HepG2 (cell line): ENCODE measurements around the gene ADGRE3. TPM values are rescaled to one million over a fixed set of nuclear protein-coding genes. Genes with fewer than 3 reads are reported as not detected.

Experiments used
- ATAC-seq: fragments of 200-7000 bp; cut with Tn5 transposase; 3 replicates; pipeline ENCODE4 v1.9.1; 2020; ENCODE audit warnings: mild to moderate bottlenecking, moderate library complexity
- BruUV-seq: library from RNA; stranded (reverse); fragments of 400-500 nt; replicated peaks from 2 replicates; lab custom pipeline; 2021; lab: Mats Ljungman, UMichigan
- CTCF ChIA-PET: fragments of 300-600 bp; formaldehyde crosslinking; extraction: SDS; loops from one replicate; lab custom pipeline; 2021; ENCODE audit warnings: low total read pairs, inconsistent platforms, low intra/inter-chr PET ratio; lab: Yijun Ruan, JAX
- POLR2A ChIA-PET: fragments of 350-600 bp; sonication (Branson Sonifier 250); formaldehyde crosslinking; loops from one replicate; lab custom pipeline; 2020; ENCODE audit warnings: antibody characterized with exemption, inconsistent platforms; lab: Yijun Ruan, JAX
- DNase-seq: peaks from one replicate; pipeline ENCODE4 v3.0.0-alpha.2; 2015; ENCODE audit warnings: low spot score
- FAIRE-seq: peaks from 3 replicates; lab custom pipeline; 2011; peaks lifted over from hg19 to GRCh38; lab: Jason Lieb, UNC
- H2AFZ ChIP-seq: one replicate; pipeline ENCODE4 v1.6.1; 2011; ENCODE audit warnings: low read length, inconsistent platforms
- H3K27ac ChIP-seq: fragments of 300-600 bp; 3 replicates; pipeline ENCODE4 v1.8.0; 2011; ENCODE audit warnings: mixed run types, mild to moderate bottlenecking, mixed read lengths, low read length, inconsistent platforms; ENCODE audit not compliant: insufficient read depth; ENCODE audit errors: extremely low read length
- H3K27me3 ChIP-seq, 2 experiments: fragments of 200-600 bp in 1 of 2; 2 replicates in 1 of 2; 3 replicates in 1 of 2; pipeline versions ENCODE4 v1.6.0 to v1.8.0; 2011; ENCODE audit warnings: low read length in 2 of 2, mild to moderate bottlenecking in 2 of 2, moderate library complexity in 2 of 2, inconsistent platforms in 1 of 2; ENCODE audit not compliant: insufficient read depth in 2 of 2, control insufficient read depth in 1 of 2
- H3K36me3 ChIP-seq, 2 experiments: fragments of 200-600 bp in 1 of 2; replicated peaks in 1 of 2; 2 replicates in 1 of 2; 3 replicates in 1 of 2; pipeline versions ENCODE4 v1.5.1 to v1.8.0; 2011; ENCODE audit warnings: low read length in 2 of 2, inconsistent platforms in 1 of 2; ENCODE audit not compliant: insufficient read depth in 2 of 2, control insufficient read depth in 1 of 2
- H3K4me1 ChIP-seq: 2 replicates; pipeline ENCODE4 v1.5.1; 2012; ENCODE audit warnings: low read length, inconsistent platforms; ENCODE audit not compliant: insufficient read depth
- H3K4me2 ChIP-seq: 2 replicates; pipeline ENCODE4 v1.6.0; 2011; ENCODE audit warnings: low read depth, low read length, inconsistent platforms
- H3K4me3 ChIP-seq, 3 experiments: fragments of 200-600 bp in 1 of 3; sonication (generic), shearing (Covaris generic) in 1 of 3; replicated peaks in 1 of 3; 2 replicates each; pipeline ENCODE4 v1.5.1; 2011 to 2016; ENCODE audit warnings: low read length in 3 of 3, inconsistent platforms in 2 of 3, low read depth in 2 of 3, mild to moderate bottlenecking in 2 of 3, control low read depth in 1 of 3, mixed read lengths in 1 of 3; ENCODE audit not compliant: insufficient read depth in 1 of 3
- H3K79me2 ChIP-seq: one replicate; pipeline ENCODE4 v1.6.1; 2011; ENCODE audit warnings: low read length, inconsistent platforms; ENCODE audit not compliant: insufficient read depth
- H3K9ac ChIP-seq: 2 replicates; pipeline ENCODE4 v1.6.0; 2011; ENCODE audit warnings: mild to moderate bottlenecking, low read depth, low read length, inconsistent platforms; ENCODE audit not compliant: insufficient read depth
- H3K9me3 ChIP-seq: 2 replicates; pipeline ENCODE4 v1.5.1; 2012; ENCODE audit warnings: mild to moderate bottlenecking, low read length
- H4K20me1 ChIP-seq: 2 replicates; pipeline ENCODE4 v1.6.0; 2011; ENCODE audit warnings: inconsistent platforms, mild to moderate bottlenecking, low read length, moderate library complexity; ENCODE audit not compliant: insufficient read depth
- CENPT ChIP-seq: sonication (generic); formaldehyde crosslinking; IDR thresholded peaks from 2 replicates; pipeline ENCODE4 v1.8.0; 2022; ENCODE audit warnings: low read depth, mild to moderate bottlenecking, moderate library complexity, missing genetic modification reagents
- DBP ChIP-seq: sonication (generic); formaldehyde crosslinking; IDR thresholded peaks from 2 replicates; pipeline ENCODE4 v1.4.0; 2020; ENCODE audit warnings: missing genetic modification reagents; ENCODE audit errors: not compliant biosample characterization
- GPN1 ChIP-seq: sonication (generic); formaldehyde crosslinking; IDR thresholded peaks from 2 replicates; pipeline ENCODE4 v1.5.1; 2020; ENCODE audit warnings: missing genetic modification reagents, borderline replicate concordance
- HNF1B ChIP-seq: sonication (generic); formaldehyde crosslinking; IDR thresholded peaks from 2 replicates; pipeline ENCODE4 v1.5.1; 2020; ENCODE audit warnings: mild to moderate bottlenecking, moderate library complexity, missing genetic modification reagents
- MEF2D ChIP-seq: sonication (generic); formaldehyde crosslinking; IDR thresholded peaks from 2 replicates; pipeline ENCODE4 v1.5.1; 2020; ENCODE audit warnings: mild to moderate bottlenecking, missing genetic modification reagents
- NR0B2 ChIP-seq: sonication (generic); formaldehyde crosslinking; IDR thresholded peaks from 2 replicates; pipeline ENCODE4 v1.4.0; 2020; ENCODE audit warnings: mild to moderate bottlenecking, missing genetic modification reagents
- NR2C2 ChIP-seq: sonication (generic); formaldehyde crosslinking; IDR thresholded peaks from 2 replicates; pipeline ENCODE4 v1.4.0; 2020; ENCODE audit warnings: missing genetic modification reagents, mild to moderate bottlenecking, moderate library complexity, borderline replicate concordance
- ZBTB14 ChIP-seq: sonication (generic); formaldehyde crosslinking; IDR thresholded peaks from 2 replicates; pipeline ENCODE4 v1.4.0; 2020; ENCODE audit warnings: missing genetic modification reagents
- ZNF276 ChIP-seq: sonication (generic); formaldehyde crosslinking; IDR thresholded peaks from 2 replicates; pipeline ENCODE4 v1.4.0; 2020; ENCODE audit warnings: mild to moderate bottlenecking, low read depth, missing genetic modification reagents
- ZNF563 ChIP-seq: sonication (generic); formaldehyde crosslinking; IDR thresholded peaks from 2 replicates; pipeline ENCODE4 v1.8.0; 2022; ENCODE audit warnings: mild to moderate bottlenecking, moderate library complexity, missing genetic modification reagents
- ZNF749 ChIP-seq: sonication (generic); formaldehyde crosslinking; IDR thresholded peaks from 2 replicates; pipeline ENCODE4 v1.8.0; 2022; ENCODE audit warnings: mild to moderate bottlenecking, missing genetic modification reagents, moderate library complexity, borderline replicate concordance
- ZNF777 ChIP-seq: sonication (generic); formaldehyde crosslinking; IDR thresholded peaks from 2 replicates; pipeline ENCODE4 v1.4.0; 2020; ENCODE audit warnings: missing genetic modification reagents
- ZZZ3 ChIP-seq: sonication (generic); formaldehyde crosslinking; IDR thresholded peaks from 2 replicates; pipeline ENCODE4 v1.4.0; 2020; ENCODE audit warnings: missing genetic modification reagents, mild to moderate bottlenecking, borderline replicate concordance
- WGBS: methylation state at CpG from one replicate; pipeline ENCODE4 v1.1.6; 2017; ENCODE audit warnings: low lambda C conversion rate; 5-methylcytosine and 5-hydroxymethylcytosine counted together
- in situ Hi-C: cut with HindIII; loops from 2 replicates; pipeline ENCODE4 v1.10.0; 2017; ENCODE audit warnings: low pct_unique_long_range_greater_than_20kb; ENCODE audit not compliant: extremely low pct_ligation_motif_present
- intact Hi-C: fragments of 100-400 bp; cut with micrococcal nuclease; formaldehyde crosslinking; loops from one replicate; pipeline ENCODE4 v1.10.0; 2022; ENCODE audit not compliant: unreplicated experiment
- polyA plus RNA-seq, 8 experiments: library from polyadenylated mRNA; depleted of rRNA in 3 of 8; stranded (reverse) in 7 of 8; unstranded in 1 of 8; fragments of >200 nt; fragmentation: Illumina TruSeq in 4 of 8; extraction: Trizol in 4 of 8; gene quantifications; 2 replicates each; pipeline versions ENCODE4 v1.2.1 to v1.2.3, GENCODE V29; 2011 to 2016; ENCODE audit warnings: low read depth in 4 of 8, missing spikeins in 1 of 8, mixed read lengths in 1 of 8; ENCODE audit not compliant: insufficient read depth in 1 of 8
- total RNA-seq, 5 experiments: library from RNA; depleted of rRNA; stranded (reverse); fragments of >200 nt; fragmentation: Illumina TruSeq; extraction: Trizol; gene quantifications; 2 replicates each; pipeline ENCODE4 v1.2.3, GENCODE V29; 2016; ENCODE audit warnings: low read depth in 1 of 5

ADGRE3 gene
- total and polyA plus RNA-seq, 2 of the 13 experiments (the other 11 are each of a cell fraction or from before 2014, with no cell fraction given), result not detected

- intact Hi-C loops, result no loop called here
- no peak for ATAC-seq
- WGBS, result 4% methylated on average over 1 of the region's 1 CpG
These were observed 1.6 kb downstream of the ADGRE3 start for GRCh38 chr19:14673088-14673487.

More at GRCh38 chr19:14673088-14673487, 1.6 kb downstream of the ADGRE3 start:
- TF ChIP-seq ZNF276 (CRISPR knock-in tag) (no peak), ZBTB14 (CRISPR knock-in tag) (no peak), HNF1B (no peak), MEF2D (CRISPR knock-in tag) (no peak), NR2C2 (CRISPR knock-in tag) (no peak), CENPT (no peak), ZNF749 (no peak), ZNF777 (no peak), ZZZ3 (CRISPR knock-in tag) (no peak), NR0B2 (CRISPR knock-in tag) (no peak), ZNF563 (no peak), GPN1 (no peak), DBP (CRISPR knock-in tag) (no peak)
- no peak overlapping the region for H3K27ac ChIP-seq
- POLR2A ChIA-PET, result no interaction called here
- BruUV-seq, result no TSS peak
- H3K36me3 ChIP-seq, result no peaks in the 10 kb centered on the region
- no peak overlapping the region for H3K4me3 ChIP-seq
- no peak overlapping the region for H3K4me2 ChIP-seq
- in situ Hi-C loops, result no loop called here
- no peaks in the 10 kb centered on the region for H3K9me3 ChIP-seq
- FAIRE-seq, result no peak
- H3K79me2 ChIP-seq, result no peaks in the 10 kb centered on the region
- peaks cover 0 to 9% of the 10 kb centered on the region in 2 experiments; a peak in 1 of 5 replicates for H3K27me3 ChIP-seq
- H2AFZ ChIP-seq, result no peak overlapping the region
- CTCF ChIA-PET, result no interaction called here
- H4K20me1 ChIP-seq, result no peaks in the 10 kb centered on the region
- H3K9ac ChIP-seq, result no peak overlapping the region
- H3K4me1 ChIP-seq, result peaks cover 8% of the 10 kb centered on the region
- DNase-seq, result no peak
